DOHH2 (cell line): ENCODE data around the gene HES4.

Experiments used
- H3F3A ChIP-seq: fragments of 200-600 bp; sonication (generic), shearing (Covaris generic); 2 replicates; pipeline ENCODE4 v1.6.0; 2016; ENCODE audit warnings: antibody characterized with exemption, mild to moderate bottlenecking; ENCODE audit not compliant: control insufficient read depth, insufficient read depth
- H3K27ac ChIP-seq: fragments of 200-600 bp; sonication (generic); 2 replicates; pipeline ENCODE4 v1.5.1; 2014; ENCODE audit warnings: low read depth, mild to moderate bottlenecking, low read length, moderate library complexity
- H3K27me3 ChIP-seq: fragments of 200-600 bp; sonication (generic); 2 replicates; pipeline ENCODE4 v1.6.1; 2014; ENCODE audit warnings: mild to moderate bottlenecking, low read length, mixed read lengths; ENCODE audit not compliant: control insufficient read depth
- H3K36me3 ChIP-seq: fragments of 200-600 bp; sonication (generic); 2 replicates; pipeline ENCODE4 v1.6.1; 2014; ENCODE audit warnings: mild to moderate bottlenecking, low read length, moderate library complexity, mixed read lengths; ENCODE audit not compliant: control insufficient read depth
- H3K4me1 ChIP-seq: fragments of 200-600 bp; sonication (generic); 2 replicates; pipeline ENCODE4 v1.6.1; 2014; ENCODE audit warnings: mild to moderate bottlenecking, low read length, mixed read lengths; ENCODE audit not compliant: control insufficient read depth
- H3K4me2 ChIP-seq: fragments of 200-600 bp; sonication (generic); 2 replicates; pipeline ENCODE4 v1.6.0; 2014; ENCODE audit warnings: mild to moderate bottlenecking, low read length, moderate library complexity
- H3K4me3 ChIP-seq: fragments of 200-600 bp; sonication (generic); 2 replicates; pipeline ENCODE4 v1.5.1; 2014; ENCODE audit warnings: mild to moderate bottlenecking, low read length, mixed read lengths
- H3K79me2 ChIP-seq: fragments of 200-600 bp; sonication (generic); 2 replicates; pipeline ENCODE4 v1.6.1; 2014; ENCODE audit warnings: mild to moderate bottlenecking, low read length, mixed read lengths; ENCODE audit not compliant: control insufficient read depth
- H3K9me2 ChIP-seq: fragments of 200-600 bp; sonication (generic); replicated peaks from 2 replicates; pipeline ENCODE4 v1.6.1; 2014; ENCODE audit warnings: mild to moderate bottlenecking, low read length, mixed read lengths; ENCODE audit not compliant: control insufficient read depth
- H3K9me3 ChIP-seq: fragments of 200-600 bp; sonication (generic); 2 replicates; pipeline ENCODE4 v1.6.1; 2014; ENCODE audit warnings: antibody characterized with exemption, low read length, mixed read lengths; ENCODE audit not compliant: control insufficient read depth, insufficient read depth
- H4K20me1 ChIP-seq: fragments of 200-600 bp; sonication (generic); 2 replicates; pipeline ENCODE4 v1.6.0; 2014; ENCODE audit warnings: low read depth, mild to moderate bottlenecking, antibody characterized with exemption, low read length, moderate library complexity; ENCODE audit not compliant: control insufficient read depth, insufficient read depth
- CTCF ChIP-seq: fragments of 200-600 bp; sonication (generic); IDR thresholded peaks from one replicate; pipeline ENCODE4 v1.5.1; 2014; ENCODE audit warnings: antibody characterized with exemption, mild to moderate bottlenecking, low read depth, low read length; ENCODE audit not compliant: poor library complexity, severe bottlenecking
- EZH2phosphoT487 ChIP-seq: fragments of 200-600 bp; sonication (generic); IDR thresholded peaks from 2 replicates; pipeline ENCODE4 v1.6.1; 2017; ENCODE audit warnings: borderline replicate concordance, mild to moderate bottlenecking, antibody characterized with exemption, low read length, moderate library complexity, mixed read lengths

HES4 gene

GRCh38 chr1:998745-998994, 1.2 kb downstream of the HES4 start:
- Histone ChIP-seq H4K20me1 (no peaks in the 10 kb centered on the region), H3K27me3 (peaks cover 18% of the 10 kb centered on the region), H3K4me1 (peaks cover 3% of the 10 kb centered on the region; the same call in 1 of the 2 replicates), H3F3A (no peaks in the 10 kb centered on the region), H3K4me2 (no peak overlapping the region), H3K27ac (no peak overlapping the region), H3K79me2 (no peaks in the 10 kb centered on the region), H3K4me3 (no peak overlapping the region), H3K36me3 (no peaks in the 10 kb centered on the region), H3K9me2 (no peaks in the 10 kb centered on the region), H3K9me3 (no peaks in the 10 kb centered on the region)
- no peak for TF ChIP-seq CTCF
- no peak for TF ChIP-seq EZH2phosphoT487

GRCh38 chr1:997993-998744, 1.7 kb downstream of the HES4 start:
- Histone ChIP-seq H3K27ac (no peak overlapping the region), H3K36me3 (no peaks in the 10 kb centered on the region), H3K4me3 (no peak overlapping the region), H3K9me2 (no peaks in the 10 kb centered on the region), H3F3A (no peaks in the 10 kb centered on the region), H3K4me1 (peaks cover 3% of the 10 kb centered on the region; the same call in 1 of the 2 replicates), H3K79me2 (no peaks in the 10 kb centered on the region), H3K27me3 (peaks cover 13% of the 10 kb centered on the region), H4K20me1 (no peaks in the 10 kb centered on the region), H3K4me2 (no peak overlapping the region), H3K9me3 (no peaks in the 10 kb centered on the region)
- TF ChIP-seq CTCF (no peak), EZH2phosphoT487 (no peak)

DNA sequence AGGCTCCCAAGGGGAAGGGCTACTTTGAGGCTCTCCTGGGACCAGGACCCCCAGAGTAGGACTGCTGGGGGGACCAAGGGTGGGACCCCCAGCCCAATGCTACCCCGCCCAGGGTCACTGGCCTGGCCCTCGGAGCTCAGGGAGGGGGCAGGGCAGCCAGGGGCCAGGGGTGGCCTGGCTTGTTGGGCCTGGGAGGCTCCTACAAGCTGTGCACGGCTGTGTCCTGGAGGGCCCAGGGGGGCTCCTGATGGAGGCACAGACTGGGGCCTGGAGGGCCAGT, 2.2 kb downstream of the HES4 start:
- no peaks in the 10 kb centered on the region for H4K20me1 ChIP-seq
- H3K27ac ChIP-seq: no peak overlapping the region
- H3K4me1 ChIP-seq: peaks cover 3% of the 10 kb centered on the region; the same call in 1 of the 2 replicates
- H3F3A ChIP-seq: no peaks in the 10 kb centered on the region
- no peak overlapping the region for H3K4me3 ChIP-seq
- no peaks in the 10 kb centered on the region for H3K9me2 ChIP-seq
- no peaks in the 10 kb centered on the region for H3K9me3 ChIP-seq
- H3K36me3 ChIP-seq: no peaks in the 10 kb centered on the region
- TF ChIP-seq EZH2phosphoT487 (no peak), CTCF (no peak)
- H3K79me2 ChIP-seq: no peaks in the 10 kb centered on the region
- peaks cover 8% of the 10 kb centered on the region for H3K27me3 ChIP-seq
- no peak overlapping the region for H3K4me2 ChIP-seq
